Ascending aorta (tissue), 2 donors: ENCODE results near the gene SRP14. TPM values are rescaled to one million over a fixed set of nuclear protein-coding genes. Genes with fewer than 3 reads are reported as not detected.

Experiments used
- DNase-seq, 2 donors: peaks; one replicate each; pipeline ENCODE4 v3.0.0-alpha.2; 2019; ENCODE audit warnings: low spot score in 2 of 2
- H3K27ac ChIP-seq, 2 donors: fragments of 200-600 bp; sonication (generic); one replicate each; pipeline ENCODE4 v1.5.1; 2016 to 2017; ENCODE audit warnings: mild to moderate bottlenecking in 1 of 2
- H3K27me3 ChIP-seq: fragments of 200-600 bp; sonication (generic); one replicate; pipeline ENCODE4 v1.5.1; 2017
- H3K36me3 ChIP-seq, 2 donors: fragments of 200-600 bp; sonication (generic); one replicate each; pipeline ENCODE4 v1.5.1; 2016
- H3K4me1 ChIP-seq, 2 donors: fragments of 200-600 bp; sonication (generic); one replicate each; pipeline ENCODE4 v1.5.1; 2016 to 2017; ENCODE audit warnings: mild to moderate bottlenecking in 1 of 2
- H3K4me3 ChIP-seq, 2 donors: fragments of 200-600 bp; sonication (generic); one replicate each; pipeline ENCODE4 v1.5.1; 2016 to 2017; ENCODE audit warnings: mild to moderate bottlenecking in 1 of 2
- H3K9me3 ChIP-seq, 2 donors: fragments of 200-600 bp; sonication (generic); one replicate each; pipeline ENCODE4 v1.5.1; 2016
- CTCF ChIP-seq, 3 experiments: fragments of 200-600 bp in 2 of 3; fragments of 450-650 bp in 1 of 3; sonication (generic) in 2 of 3; IDR thresholded peaks; one replicate each; pipeline ENCODE4 v1.5.1; 2016 to 2019; ENCODE audit warnings: antibody characterized with exemption in 3 of 3, mild to moderate bottlenecking in 1 of 3, moderate library complexity in 1 of 3
- intact Hi-C: fragments of 100-400 bp; cut with DNase I; formaldehyde crosslinking; loops from one replicate; pipeline ENCODE4 v1.15.1; 2023
- total RNA-seq: library from RNA; depleted of rRNA; stranded (reverse); fragments of >200 nt; gene quantifications from one replicate; pipeline ENCODE4 v1.1.0, GENCODE V29; 2016

Gene SRP14
- total RNA-seq, 1 donor from 2014 or later, result 365 TPM

- Histone ChIP-seq H3K27me3 (no peaks in the 10 kb centered on the region), H3K4me3 (no peak overlapping the region), H3K27ac (no peak overlapping the region), H3K9me3 (peaks cover 0 to 4% of the 10 kb centered on the region in 2 donors), H3K36me3 (peaks cover 42 to 81% of the 10 kb centered on the region in 2 donors), H3K4me1 (no peaks in the 10 kb centered on the region)
- TF ChIP-seq CTCF (IDR thresholded peaks at IDR 0.05), result no peak
- DNase-seq, result no peak
- intact Hi-C loops, result no loop called here
These were observed 27.7 kb downstream of the SRP14 start for GRCh38 chr15:40011303-40011702.

- H3K27me3 ChIP-seq, result no peaks in the 10 kb centered on the region
- no peak overlapping the region for H3K4me3 ChIP-seq
- H3K9me3 ChIP-seq, result peaks cover 0 to 4% of the 10 kb centered on the region in 2 donors
- H3K27ac ChIP-seq, result no peak overlapping the region
- DNase-seq, result no peak
- H3K4me1 ChIP-seq, result no peaks in the 10 kb centered on the region
- H3K36me3 ChIP-seq, result peaks cover 45 to 85% of the 10 kb centered on the region in 2 donors
- TF ChIP-seq CTCF (IDR thresholded peaks at IDR 0.05), result no peak
- intact Hi-C loops, result no loop called here
These were observed 28.3 kb downstream of the SRP14 start for GRCh38 chr15:40010686-40011085.

- Histone ChIP-seq H3K4me1 (no peaks in the 10 kb centered on the region), H3K9me3 (no peaks in the 10 kb centered on the region), H3K36me3 (peaks cover 52 to 93% of the 10 kb centered on the region in 2 donors), H3K27me3 (no peaks in the 10 kb centered on the region), H3K27ac (no peak overlapping the region), H3K4me3 (no peak overlapping the region)
- DNase-seq, result no peak
- intact Hi-C loops, result no loop called here
- no peak for TF ChIP-seq CTCF (IDR thresholded peaks at IDR 0.05)
These were observed 30.8 kb downstream of the SRP14 start for GRCh38 chr15:40008061-40008765.

- H3K36me3 ChIP-seq, result peaks cover 57 to 96% of the 10 kb centered on the region in 2 donors
- H3K9me3 ChIP-seq, result no peaks in the 10 kb centered on the region
- no peak for TF ChIP-seq CTCF (IDR thresholded peaks at IDR 0.05)
- no peak overlapping the region for H3K27ac ChIP-seq
- no peak for DNase-seq
- no peaks in the 10 kb centered on the region for H3K27me3 ChIP-seq
- no peak overlapping the region for H3K4me3 ChIP-seq
- intact Hi-C loops, result no loop called here
- H3K4me1 ChIP-seq, result no peaks in the 10 kb centered on the region
These were observed 32.3 kb downstream of the SRP14 start for GRCh38 chr15:40006646-40007045.

- no peaks in the 10 kb centered on the region for H3K9me3 ChIP-seq
- no peak overlapping the region for H3K27ac ChIP-seq
- no peaks in the 10 kb centered on the region for H3K27me3 ChIP-seq
- no peaks in the 10 kb centered on the region for H3K4me1 ChIP-seq
- intact Hi-C loops, result no loop called here
- H3K36me3 ChIP-seq, result peaks cover 57 to 94% of the 10 kb centered on the region in 2 donors
- H3K4me3 ChIP-seq, result no peak overlapping the region
- DNase-seq, result no peak
- TF ChIP-seq CTCF (IDR thresholded peaks at IDR 0.05), result no peak
These were observed 33.0 kb downstream of the SRP14 start for GRCh38 chr15:40006003-40006402.
